T-helper 2 cell (primary cell): ENCODE measurements around the gene FREM1.
A peak's percentile ranks its signal among the peaks of the same experiment; 100 is the strongest.
"Not testable (repeated sequence)": the region's sequence is repeated elsewhere in the genome, so short reads cannot be mapped to it uniquely, and the experiment has no call there.

Experiments used
- DNase-seq, 5 experiments: peaks; one replicate each; pipeline versions ENCODE4 v3.0.0 to v3.0.0-alpha.2; 2012 to 2022
- total RNA-seq, 2 donors: gene quantifications; one replicate each; lab custom pipeline; 2026; lab: John Stamatoyannopoulos, UW

Gene FREM1, protein sequence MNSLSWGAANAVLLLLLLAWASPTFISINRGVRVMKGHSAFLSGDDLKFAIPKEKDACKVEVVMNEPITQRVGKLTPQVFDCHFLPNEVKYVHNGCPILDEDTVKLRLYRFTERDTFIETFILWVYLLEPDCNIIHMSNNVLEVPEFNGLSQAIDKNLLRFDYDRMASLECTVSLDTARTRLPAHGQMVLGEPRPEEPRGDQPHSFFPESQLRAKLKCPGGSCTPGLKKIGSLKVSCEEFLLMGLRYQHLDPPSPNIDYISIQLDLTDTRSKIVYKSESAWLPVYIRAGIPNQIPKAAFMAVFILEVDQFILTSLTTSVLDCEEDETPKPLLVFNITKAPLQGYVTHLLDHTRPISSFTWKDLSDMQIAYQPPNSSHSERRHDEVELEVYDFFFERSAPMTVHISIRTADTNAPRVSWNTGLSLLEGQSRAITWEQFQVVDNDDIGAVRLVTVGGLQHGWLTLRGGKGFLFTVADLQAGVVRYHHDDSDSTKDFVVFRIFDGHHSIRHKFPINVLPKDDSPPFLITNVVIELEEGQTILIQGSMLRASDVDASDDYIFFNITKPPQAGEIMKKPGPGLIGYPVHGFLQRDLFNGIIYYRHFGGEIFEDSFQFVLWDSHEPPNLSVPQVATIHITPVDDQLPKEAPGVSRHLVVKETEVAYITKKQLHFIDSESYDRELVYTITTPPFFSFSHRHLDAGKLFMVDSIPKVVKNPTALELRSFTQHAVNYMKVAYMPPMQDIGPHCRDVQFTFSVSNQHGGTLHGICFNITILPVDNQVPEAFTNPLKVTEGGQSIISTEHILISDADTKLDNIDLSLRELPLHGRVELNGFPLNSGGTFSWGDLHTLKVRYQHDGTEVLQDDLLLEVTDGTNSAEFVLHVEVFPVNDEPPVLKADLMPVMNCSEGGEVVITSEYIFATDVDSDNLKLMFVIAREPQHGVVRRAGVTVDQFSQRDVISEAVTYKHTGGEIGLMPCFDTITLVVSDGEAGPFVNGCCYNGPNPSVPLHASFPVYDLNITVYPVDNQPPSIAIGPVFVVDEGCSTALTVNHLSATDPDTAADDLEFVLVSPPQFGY (N-terminal part only)
- 0 reads per million in 2 donors for total RNA-seq

GRCh38 chr9:14909961-14910805 is at the start of gene FREM1:
Gene FREM1, minus strand, starts transcription at chr9:14910428. Its CDS starts 41,451 bp downstream, at chr9:14868977.
- DNase-seq: no peak

- DNase-seq: peak in 1 of 5 experiments; percentile 26
These were observed 48.8 kb upstream of the FREM1 start for GRCh38 chr9:14958989-14959388.

DNA sequence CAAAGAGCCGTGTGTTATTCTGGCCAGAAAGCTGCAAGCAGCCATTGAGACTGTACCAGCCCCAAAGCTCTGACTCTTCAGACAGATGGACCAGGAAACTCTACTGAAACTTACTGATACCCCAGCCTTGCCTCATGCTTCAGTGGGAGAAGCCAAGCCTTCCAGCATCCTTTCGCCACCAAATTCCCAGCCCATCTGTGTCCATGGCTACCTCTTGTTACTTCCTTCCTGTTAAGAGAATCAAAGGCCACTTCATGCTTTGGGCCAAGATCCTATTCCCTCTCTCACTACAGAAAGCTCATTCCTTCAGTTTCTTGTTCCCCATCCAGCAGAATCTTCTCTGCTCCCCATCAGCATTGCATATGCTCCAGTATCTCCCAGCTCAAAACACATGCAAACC is 46.9 kb upstream of the FREM1 start:
- no peak for DNase-seq

DNA sequence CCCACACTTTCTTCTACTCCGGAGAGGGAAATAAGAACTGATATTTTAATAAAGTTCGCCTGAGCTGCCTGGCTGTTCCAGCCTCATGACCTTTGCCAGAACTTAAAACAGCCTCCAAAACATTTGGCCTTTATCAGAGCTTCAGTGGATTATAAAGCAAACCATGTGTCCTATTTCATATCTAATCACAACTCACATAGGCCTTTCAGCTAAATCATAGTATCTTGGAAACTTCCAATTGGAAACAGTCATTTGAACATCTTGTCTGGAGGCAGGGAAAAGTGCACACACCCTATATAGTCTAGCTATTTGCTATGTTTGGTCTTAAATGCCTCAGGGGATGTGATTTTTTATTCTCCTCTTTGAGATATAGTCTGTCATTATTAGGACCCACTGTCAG is 46.0 kb upstream of the FREM1 start:
- DNase-seq: no peak

- no peak for DNase-seq
These were observed 35.1 kb upstream of the FREM1 start for GRCh38 chr9:14945351-14945750.

DNA sequence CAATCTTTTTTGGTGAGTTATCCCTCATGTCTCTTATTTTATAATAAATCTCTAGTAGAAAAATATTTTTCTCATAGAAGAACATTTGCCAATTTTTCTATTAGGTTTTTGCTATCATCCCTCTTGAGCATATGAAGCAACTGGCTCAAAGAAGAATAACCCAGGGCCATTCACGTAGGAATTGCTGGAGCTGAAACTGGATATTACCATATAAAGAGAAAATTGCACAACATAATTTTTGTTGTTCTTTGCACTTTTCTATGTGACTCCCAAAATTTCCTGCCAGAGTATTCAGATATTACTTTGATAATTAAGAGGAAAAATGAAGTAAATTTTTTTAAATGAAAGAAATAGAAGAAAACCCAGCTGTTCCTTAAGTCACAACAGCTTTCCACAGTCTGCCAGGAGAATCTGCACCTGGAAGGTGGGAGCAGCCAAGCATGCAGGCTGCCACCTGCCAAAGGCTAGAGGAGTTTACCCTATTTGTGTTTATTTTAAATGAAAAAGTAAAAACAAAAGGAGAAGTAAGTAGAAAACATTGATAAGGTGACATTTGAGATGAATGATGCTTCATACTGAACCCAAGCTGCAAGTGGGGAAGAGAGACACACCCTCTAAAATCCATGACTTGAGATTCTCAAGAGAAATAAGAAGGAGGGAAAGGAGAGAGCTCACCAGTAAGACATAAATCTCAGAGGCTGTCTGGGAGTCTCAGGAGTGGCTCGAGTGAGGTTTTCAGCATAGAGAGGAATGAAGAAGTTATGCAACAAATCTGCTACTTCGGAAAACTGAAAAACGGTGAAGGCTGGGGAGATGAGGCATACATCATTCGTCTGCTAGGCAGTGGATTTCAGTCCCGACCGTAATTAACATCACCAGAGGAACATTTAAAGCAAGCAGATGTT is 31.5 kb upstream of the FREM1 start:
- no peak for DNase-seq

- DNase-seq: no peak
These were observed 29.1 kb upstream of the FREM1 start for GRCh38 chr9:14939378-14939777.

DNA sequence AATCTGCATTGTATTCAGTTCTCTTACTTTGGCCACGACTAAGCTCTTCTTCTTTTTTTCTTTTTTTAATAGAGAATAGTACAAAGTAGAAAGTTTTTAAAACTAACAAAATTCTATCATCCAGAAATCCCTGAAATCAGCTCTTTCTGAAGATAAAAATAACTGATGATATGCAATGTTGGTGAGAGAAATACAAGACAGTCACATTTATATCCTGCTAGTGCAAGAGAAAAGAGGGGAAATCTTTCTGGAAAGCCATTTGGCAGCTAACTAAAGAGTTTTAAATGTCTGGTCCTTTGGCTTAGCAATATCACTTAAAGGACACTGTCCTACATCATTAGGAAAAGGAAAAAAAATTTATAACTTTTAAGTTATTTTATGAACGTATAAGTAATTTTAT is 27.0 kb upstream of the FREM1 start:
- no peak for DNase-seq

- DNase-seq: no peak
These were observed 26.3 kb upstream of the FREM1 start for GRCh38 chr9:14936491-14936890.

- DNase-seq: no peak
These were observed 25.7 kb upstream of the FREM1 start for GRCh38 chr9:14935964-14936363.

GRCh38 chr9:14935106-14935751 is 25.0 kb upstream of the FREM1 start:
- DNase-seq: no peak

DNA sequence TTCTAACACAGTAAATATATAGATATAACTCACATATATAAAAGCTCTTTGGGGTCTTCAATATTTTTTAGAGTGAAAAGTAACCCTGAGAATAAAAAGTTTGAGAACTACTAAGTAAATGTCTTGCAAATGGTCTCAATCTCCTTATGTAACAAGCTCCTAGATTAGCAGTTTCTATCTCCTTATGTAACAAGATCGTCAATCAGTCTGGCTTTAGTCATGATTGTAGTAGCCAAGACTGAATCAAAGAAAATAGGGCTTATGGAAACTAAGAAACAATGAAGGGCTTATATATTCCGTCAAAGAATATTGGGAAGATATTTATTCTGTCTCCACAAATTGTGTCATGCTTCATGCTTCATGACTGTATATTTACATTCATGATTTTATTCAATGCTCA is 22.4 kb upstream of the FREM1 start:
- no peak for DNase-seq

GRCh38 chr9:14932231-14932630 is 22.0 kb upstream of the FREM1 start:
- no peak for DNase-seq

DNA sequence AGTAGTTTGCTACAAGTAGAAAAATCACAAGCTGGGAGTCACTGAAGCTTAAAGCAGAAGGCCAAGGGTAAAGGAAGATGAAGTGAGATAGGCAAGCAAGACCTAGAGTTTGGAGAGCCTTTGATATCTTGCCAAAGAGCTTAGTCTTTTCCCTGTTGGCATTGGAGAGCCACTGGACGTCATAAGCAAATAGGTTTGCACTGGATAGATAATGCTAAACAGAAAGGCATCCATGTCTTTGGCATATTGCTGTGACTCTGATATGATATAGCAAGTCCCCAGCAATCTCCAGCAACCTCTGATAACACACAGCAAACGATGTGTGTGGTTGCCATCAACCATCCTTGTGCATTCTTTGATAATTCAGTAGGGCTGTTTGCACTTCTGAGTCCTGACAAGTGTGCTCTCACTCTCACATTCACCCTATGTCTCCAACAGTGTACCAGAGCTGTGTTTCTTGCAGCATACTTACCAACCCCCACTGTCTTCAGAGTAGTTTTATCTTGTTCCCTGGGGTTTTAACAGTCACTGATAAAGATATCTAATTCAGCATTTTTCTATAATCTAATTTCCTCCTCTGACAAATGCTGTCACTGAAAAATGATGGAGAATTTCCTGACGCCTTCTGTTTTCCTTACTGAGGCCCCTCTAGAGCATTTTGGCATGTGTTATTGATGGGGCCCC is 16.9 kb upstream of the FREM1 start:
- no peak for DNase-seq

- no peak for DNase-seq
These were observed 14.3 kb upstream of the FREM1 start for GRCh38 chr9:14924230-14925219.

DNA sequence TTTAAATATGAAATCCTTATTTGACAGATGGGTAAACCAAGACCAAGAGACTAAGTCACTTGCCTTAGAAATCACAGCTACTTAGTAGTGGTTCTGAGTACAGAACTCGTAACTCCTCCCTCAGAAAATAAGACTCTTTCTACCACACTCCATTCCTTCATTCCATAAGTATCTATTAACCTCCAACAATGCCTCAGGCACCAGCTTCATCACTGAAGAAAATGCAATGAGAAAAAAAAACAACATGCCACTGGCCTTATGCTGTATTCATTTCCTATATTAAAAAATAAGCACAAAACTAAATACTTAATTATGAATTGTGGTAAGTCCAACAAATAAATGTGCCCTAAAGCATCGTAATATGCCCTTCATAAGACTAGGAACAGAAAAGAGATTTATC is 13.5 kb upstream of the FREM1 start:
- no peak for DNase-seq

GRCh38 chr9:14920805-14921204 is 10.6 kb upstream of the FREM1 start:
- DNase-seq: not testable (repeated sequence)

DNA sequence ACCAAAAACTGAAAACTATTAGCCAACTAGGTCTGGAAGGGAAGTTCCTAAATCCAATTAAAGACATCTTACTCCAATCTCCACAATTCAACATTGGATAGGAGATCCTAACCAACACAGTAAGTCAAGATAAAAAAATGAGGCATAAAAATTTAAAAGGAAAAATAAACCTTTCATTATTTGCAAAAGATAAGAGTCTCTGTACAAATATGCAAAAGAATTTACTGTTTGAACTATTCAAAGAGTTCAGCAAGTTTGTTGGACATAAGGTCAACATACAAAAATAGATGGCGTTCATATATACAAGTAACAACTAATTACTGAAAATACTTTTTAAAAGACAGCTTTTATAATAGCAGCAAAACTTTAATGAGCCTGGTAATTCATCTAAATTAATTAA is 3.1 kb upstream of the FREM1 start:
- no peak for DNase-seq

DNA sequence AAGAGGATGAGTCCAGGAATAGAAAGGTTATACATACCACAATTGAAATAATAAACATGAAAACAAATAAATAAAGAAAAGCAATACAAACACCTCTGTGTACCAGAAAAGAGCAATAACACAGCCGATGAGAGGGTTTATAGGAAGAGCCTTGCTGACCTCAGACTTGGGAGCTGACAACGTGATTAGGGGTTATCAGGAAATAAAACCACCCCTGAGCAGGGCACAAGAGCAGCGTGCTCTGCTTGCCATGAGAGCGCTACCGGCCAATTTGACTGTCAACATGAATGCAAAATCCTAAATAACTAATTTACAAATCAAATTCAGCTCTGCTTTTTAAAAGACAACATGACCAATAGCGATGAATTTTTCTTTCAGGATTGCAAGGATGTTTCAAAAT is 2.6 kb upstream of the FREM1 start:
- no peak for DNase-seq
